NCI-H345 treated with DMSO at 0.1 percent for 48 hours (cell line): ENCODE data around the gene CD7.
A peak's percentile ranks its signal among the peaks of the same experiment; 100 is the strongest.

ENCODE experiments used
- DNase-seq: peaks from one replicate; lab custom pipeline; 2025; ENCODE audit not compliant: unreplicated experiment; lab: John Stamatoyannopoulos, UW

The CD7 gene

DNA sequence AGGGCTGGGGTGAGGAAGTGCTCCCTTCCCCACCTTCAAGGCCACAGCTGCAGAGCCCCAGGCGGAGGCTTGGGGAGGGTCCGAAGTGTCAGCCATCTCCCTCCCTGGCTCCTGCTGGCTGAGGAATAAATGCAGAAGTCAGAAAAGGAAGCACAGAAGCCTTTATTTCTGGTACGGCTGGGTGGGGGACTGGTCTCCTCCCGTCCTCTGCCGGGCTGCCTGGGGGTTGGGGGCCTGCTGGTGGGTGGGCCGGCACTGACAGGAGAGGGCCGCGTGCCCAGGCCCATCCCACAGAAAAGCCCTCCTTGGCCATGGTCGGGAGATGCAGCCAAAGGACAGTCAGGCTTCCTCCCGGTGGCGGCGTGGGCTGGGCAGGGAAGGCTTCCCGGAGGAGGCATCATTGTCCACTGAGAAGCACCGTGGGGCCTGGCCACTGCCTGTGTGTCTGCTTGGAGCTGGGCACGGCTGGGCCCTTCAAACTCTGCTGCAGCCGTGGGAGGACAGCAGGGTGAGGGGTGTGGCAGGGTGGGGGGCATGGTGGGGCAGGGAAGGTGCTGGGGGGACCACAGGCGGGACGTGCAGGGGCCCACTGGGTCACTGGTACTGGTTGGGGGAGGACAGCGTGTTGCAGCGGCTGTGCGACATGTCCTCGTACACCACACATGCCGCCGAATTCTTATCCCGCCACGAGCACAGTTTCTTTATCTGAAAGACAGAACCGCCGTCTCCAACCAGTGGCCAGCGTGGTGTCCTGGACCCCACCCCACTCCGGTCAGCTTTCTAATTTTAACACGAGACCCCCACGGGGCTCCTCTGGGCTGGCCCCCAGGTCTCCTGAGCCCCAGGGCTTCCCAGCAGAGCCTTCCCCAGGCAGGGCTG lies 2.4 kb downstream of the CD7 start:
- DNase-seq: no peak

- DNase-seq: no peak
Measured at GRCh38 chr17:82314012-82314726, 3.2 kb downstream of the CD7 start.

DNA sequence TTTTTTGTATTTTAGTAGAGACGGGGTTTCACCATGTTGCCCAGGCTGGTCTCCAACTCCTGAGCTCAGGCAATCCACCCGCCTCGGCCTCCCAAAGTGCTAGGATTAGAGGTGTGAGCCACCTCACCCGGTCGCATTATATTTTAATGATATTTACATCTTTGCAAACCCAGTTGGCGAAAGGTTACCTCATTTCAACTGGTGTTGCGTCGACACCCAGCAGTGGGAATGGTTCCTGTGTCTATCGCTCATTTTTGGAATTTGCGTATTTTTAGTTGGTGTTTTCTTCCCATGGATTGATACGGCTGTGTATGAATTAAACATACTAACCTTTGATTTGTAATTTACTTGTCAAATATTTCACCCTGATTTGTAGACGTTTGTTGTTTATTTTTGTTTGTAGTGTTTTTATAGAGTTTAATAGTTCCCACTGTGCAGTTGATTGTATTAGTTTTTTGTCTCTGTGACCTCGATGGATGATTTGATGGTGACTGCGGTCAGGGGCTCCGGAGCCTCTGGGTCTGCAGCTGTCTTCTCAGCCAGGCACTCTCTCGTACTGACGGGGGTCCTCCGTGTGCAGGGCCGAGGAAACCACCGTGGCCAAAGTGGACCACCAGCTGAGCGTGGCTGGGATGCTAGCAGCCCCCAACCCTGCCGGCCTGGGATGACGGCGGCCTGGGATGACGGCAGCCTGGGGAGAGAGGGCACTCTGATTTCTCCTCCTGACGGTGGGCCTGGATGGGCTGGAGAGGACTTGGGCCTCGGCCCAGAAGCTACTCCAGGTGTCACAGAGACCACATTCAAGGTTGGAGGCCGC lies 4.0 kb downstream of the CD7 start:
- no peak for DNase-seq

DNA sequence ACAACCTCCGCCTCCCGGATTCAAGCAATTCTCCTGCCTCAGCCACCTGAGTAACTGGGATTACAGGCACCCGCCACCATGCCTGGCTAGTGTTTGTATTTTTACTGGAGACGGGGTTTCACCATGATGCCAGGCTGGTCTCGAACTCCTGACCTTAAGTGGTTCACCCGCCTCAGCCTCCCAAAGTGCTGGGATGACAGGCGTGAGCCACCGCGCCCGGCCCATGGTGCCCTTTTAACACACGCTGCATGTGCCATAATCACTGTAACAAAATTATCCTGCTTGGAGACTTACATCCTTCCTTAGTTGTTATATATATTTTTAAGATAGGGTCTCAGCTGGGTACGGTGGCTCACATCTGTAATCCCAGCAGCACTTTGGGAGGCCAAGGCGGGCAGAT lies 5.4 kb downstream of the CD7 start:
- no peak for DNase-seq

GRCh38 chr17:82310877-82311276 lies 6.5 kb downstream of the CD7 start:
- DNase-seq: no peak

- DNase-seq: no peak
Measured at GRCh38 chr17:82309656-82310570, 7.5 kb downstream of the CD7 start.

- DNase-seq: no peak
Measured at GRCh38 chr17:82305727-82306300, 11.6 kb downstream of the CD7 start.

DNA sequence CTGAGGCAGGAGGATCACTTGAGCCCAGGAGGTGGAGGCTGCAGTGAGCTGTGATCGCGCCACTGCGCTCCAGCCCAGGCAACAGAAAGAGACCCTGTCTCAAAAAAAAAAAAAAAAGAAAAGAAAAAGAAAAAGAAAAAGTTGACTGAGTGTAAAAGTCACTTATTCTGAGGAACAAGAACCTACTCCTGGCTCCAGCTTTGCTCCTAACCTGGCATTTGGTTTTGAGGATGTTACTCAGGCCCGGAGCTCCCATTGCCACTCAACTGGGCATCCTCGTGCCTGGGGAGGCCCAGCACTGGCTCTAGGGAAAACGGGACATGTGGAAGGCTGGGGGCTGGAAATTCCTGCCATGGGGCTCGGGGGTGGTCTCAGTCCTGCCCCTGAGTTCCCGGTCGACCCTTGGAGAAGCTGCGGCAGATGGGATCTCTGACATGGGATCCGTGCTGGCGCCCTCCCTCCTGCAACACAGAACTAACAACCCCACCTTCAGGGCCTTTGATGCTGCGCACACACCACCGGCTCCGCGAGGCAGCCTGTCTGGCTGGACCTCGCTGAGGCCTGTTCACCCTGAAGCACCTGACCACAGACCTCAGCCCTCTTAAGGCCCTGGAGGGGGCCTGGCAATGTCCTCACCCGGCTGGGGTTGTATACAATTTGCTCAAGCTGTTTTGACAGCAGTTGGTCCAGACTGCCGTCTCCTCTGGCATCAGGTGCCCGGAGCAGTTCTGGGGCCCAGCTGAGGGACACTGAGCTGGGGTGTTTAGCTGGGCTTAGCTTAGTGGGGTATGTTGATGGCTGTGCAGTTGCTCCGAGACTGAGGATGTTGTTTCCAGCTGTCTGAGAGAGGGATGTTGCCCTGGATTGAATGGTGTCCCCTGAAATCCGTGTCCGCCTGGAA lies 12.3 kb downstream of the CD7 start:
- no peak for DNase-seq

- DNase-seq: no peak
Measured at GRCh38 chr17:82303944-82304808, 13.2 kb downstream of the CD7 start.

DNA sequence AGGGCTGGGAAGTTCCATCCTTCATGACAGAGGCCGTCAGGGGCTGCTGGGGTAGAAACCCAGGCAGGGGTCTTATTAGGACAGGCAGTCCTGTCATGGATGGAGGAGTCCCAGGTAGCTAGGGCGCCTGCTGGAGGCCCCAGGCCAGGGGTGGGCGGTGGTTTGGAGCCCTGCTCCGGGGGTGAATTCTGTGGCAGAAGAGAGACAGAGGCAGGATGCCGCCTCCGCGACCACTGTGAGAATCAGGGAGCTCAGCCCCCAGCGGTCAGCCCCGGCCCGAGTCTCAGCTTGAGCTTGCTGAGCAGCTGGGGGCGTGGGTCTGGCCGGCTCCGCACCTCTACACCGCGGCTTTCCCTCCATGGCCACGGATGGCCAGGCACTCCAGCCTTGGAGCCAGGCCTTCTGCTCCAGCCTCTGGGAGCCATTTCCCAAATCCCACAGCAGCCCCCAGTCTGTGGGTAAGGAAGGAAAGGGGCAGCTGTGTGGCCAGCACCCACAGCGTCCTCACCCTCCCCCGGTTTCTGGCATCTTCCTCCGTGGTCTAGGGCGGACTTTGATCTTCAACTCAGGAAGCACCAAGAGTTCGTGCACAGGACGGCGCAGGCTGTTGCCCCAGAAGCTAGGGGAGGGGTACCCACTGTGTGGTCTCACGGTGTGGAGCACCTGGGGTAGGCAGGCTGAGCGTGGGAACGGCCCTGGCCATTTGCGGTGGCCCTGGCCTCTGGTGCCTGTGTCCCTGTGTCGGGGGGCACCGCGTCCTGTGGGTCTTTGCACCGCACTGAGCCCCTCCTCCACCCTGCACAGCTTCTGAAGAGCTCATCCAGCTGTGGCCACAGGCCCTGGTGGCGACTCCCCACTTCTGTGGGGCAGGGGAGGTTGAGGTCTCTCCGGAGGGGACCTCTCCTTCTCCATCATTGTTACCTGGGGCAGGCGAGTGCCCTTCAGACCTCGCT lies 14.1 kb downstream of the CD7 start:
- no peak for DNase-seq

DNA sequence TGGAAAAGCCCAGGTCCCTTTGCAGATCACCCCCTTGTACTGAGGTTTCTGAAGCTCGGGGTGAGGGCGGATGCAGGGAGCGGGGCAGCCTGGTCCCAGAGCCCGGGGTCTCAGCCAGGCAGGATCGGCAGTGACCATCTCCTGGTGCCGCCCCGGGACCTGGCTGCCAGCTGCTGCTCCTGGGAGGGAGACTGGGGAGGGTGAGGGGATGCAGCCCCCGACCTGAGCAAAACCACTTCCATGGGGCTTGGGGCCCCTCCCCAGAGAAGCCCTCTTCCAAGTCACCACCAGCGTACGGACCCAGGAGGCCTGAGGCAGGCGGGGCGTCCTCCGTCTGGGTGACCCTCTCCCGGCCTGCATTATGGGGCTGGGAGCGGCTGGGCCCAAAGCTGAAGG lies 14.8 kb downstream of the CD7 start:
- no peak for DNase-seq

DNA sequence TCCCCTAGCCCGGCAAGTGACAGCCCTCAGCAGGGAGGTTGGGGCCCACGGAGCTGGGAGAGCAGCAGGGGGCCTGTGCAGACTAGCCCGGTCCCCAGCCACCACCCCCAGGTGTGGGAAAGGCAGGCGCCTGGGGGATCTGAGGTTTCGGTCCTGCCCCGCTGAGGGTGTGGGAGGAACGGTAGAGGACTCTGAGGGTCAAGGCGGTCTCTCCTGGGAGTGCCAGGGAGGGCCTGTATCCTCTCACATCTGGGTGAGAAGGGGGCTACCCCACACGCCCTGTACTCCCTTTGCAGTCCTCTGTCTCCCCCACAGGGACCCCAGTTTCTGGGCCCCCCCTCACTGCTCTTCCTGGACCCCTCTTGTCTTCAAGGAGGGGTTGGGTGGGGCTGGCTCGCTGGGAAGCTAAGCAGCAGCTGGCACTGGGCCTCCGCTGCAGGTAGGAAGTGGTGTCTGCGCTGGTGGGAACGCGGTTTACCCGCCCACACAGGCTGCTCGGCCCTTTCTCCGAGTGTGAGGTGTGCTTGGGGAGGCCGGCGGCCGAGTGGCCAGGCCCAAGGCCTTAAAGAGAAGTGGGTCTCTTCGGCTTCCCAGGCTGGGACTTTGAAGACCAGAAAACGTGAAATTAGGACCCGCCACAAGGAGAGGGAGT lies 15.4 kb downstream of the CD7 start:
- no peak for DNase-seq

GRCh38 chr17:82301300-82301915 lies 16.0 kb downstream of the CD7 start:
- DNase-seq: no peak

DNA sequence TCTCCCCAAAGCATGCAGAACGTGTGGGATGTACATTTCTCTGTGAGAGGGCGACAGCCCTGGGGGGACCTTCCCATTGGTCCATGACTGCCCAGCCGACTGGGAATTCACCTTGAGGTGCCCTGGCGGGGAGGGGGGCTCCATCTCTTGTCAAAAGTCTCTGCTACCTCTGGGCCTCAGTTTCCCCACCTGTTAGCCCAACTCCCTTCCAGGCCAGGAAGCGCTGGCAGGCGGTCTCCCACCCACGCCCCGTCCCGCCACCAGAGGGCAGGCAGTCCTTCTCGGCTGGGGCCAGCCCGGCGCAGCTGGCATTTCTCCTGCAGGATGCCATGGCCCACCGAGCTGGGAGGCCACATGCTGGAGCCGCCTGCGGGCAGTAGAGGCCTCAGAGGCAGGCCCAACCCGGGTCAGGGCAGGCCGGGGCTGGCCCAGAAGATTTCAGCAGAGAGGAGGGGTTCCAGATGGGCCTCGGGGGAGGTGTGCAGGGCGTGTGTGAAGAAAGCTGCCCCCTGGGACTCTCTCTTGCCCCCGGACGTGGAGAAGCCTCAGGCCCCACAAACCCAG lies 16.6 kb downstream of the CD7 start:
- DNase-seq: peak; percentile 33

GRCh38 chr17:82300228-82300627 lies 17.2 kb downstream of the CD7 start:
- no peak for DNase-seq

DNA sequence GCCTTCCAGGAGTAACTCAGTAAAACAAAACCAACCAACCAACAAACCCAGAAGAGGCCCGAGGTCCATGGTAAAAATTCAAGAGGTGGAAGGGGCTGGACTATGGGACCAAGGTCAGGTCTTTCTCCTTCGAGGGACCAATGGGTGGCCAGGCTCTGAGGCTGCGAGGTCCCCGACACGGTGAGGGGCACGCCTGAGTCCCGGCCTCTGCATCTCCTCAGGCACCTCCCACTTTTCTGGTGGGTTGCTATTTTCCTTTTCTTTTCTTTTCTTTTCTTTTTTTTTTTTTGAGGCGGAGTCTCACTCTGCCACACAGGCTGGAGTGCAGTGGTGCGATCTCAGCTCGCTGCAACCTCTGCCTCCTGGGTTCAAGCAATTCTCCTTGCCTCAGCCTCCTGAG lies 18.0 kb downstream of the CD7 start:
- no peak for DNase-seq
